Measurements from ENCODE around the gene GLDN. TPM values are rescaled to one million over a fixed set of nuclear protein-coding genes. Genes with fewer than 3 reads are reported as not detected.

Gene GLDN
- total and polyA plus RNA-seq, 2 of the 8 experiments (the other 6 are each of a cell fraction or from before 2014, with no cell fraction given): 0.24 to 0.50 TPM

DNA sequence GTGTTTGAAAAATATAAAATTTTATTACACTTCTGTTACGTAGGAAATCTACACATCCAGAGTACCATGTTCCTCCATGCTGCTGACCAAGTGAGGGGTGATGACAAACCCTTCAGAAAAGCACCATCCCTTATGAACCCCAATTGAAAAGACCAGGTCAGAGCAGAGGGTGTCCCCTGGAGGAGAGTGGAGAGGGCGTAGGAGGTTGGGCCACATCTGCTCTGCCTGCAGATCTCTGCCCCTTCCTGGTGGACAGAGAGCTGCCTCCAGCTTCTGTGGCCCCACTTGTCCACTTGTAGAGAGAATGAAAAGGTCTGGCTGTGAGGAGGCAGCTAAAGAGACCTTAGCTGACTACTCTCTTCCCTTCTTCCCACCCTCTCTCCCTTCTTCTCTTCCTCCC lies 55.5 kb downstream of the GLDN start:
- H3K79me1 ChIP-seq (ENCODE audit: low read depth, low read length): no peaks in the 10 kb centered on the region
- no peak overlapping the region for H3K9ac ChIP-seq (replicated peaks in 1 of 4; ENCODE audit: extremely low read depth in 1 of 4, low read depth in 3 of 4, low read length in 3 of 4)
- H2BK20ac ChIP-seq (ENCODE audit: low read length): no peak overlapping the region
- H3K79me2 ChIP-seq (ENCODE audit: control insufficient read depth in 1 of 2, insufficient read depth in 2 of 2, low read length in 2 of 2): no peaks in the 10 kb centered on the region
- no peak overlapping the region for H3K27ac ChIP-seq (ENCODE audit: low read depth, low read length)
- no peak overlapping the region for H4K91ac ChIP-seq (replicated peaks; ENCODE audit: insufficient read length, low read length)
- 0 out of 4 replicates have a peak, but pooled peaks cover 0 to 3% of the 10 kb centered on the region in 2 experiments for H3K9me3 ChIP-seq (ENCODE audit: insufficient read depth in 2 of 2, low read depth in 1 of 2, low read length in 1 of 2)
- 92% methylated on average over 2 of the region's 2 CpGs; no CpG with 5 or more reads in 1 of the 2 experiments for WGBS, 2 experiments (ENCODE audit: extremely low coverage in 1 of 2, insufficient coverage in 1 of 2, insufficient read length in 1 of 2, insufficient replicate concordance in 2 of 2, low coverage in 1 of 2, low lambda C conversion rate in 2 of 2, missing lambda C conversion rate in 1 of 2)
- no peak overlapping the region for H2BK5ac ChIP-seq (ENCODE audit: low read depth, low read length)
- H2AK5ac ChIP-seq (ENCODE audit: low read depth, low read length): no peak overlapping the region
- H4K8ac ChIP-seq (ENCODE audit: extremely low read depth, insufficient read depth, low read length): no peak overlapping the region
- H3K36me3 ChIP-seq (ENCODE audit: control insufficient read depth in 2 of 4, insufficient read depth in 4 of 4, low read length in 3 of 4): no peaks in the 10 kb centered on the region
- H3K4ac ChIP-seq (replicated peaks; ENCODE audit: insufficient read length, low read depth, low read length): no peak overlapping the region
- H2BK12ac ChIP-seq (ENCODE audit: low read depth, low read length): no peak overlapping the region
- H3K4me1 ChIP-seq (replicated peaks in 1 of 4; ENCODE audit: control insufficient read depth in 3 of 4, insufficient read depth in 4 of 4, low read length in 3 of 4): peaks cover 0 to 7% (median 3%) of the 10 kb centered on the region in 4 experiments; a peak in 5 of 7 replicates
- H3K4me3 ChIP-seq (ENCODE audit: extremely low read depth in 1 of 4, insufficient read depth in 2 of 4, low read depth in 3 of 4, low read length in 4 of 4): no peak overlapping the region
- FAIRE-seq: no peak
- H3K23me2 ChIP-seq (ENCODE audit: low read depth, low read length): no peaks in the 10 kb centered on the region; the same call in 1 of the 2 replicates
- no peak overlapping the region for H2BK15ac ChIP-seq (ENCODE audit: low read length)
- no peak overlapping the region for H2AFZ ChIP-seq (ENCODE audit: low read length)
- H3K27me3 ChIP-seq (replicated peaks in 1 of 4; ENCODE audit: control insufficient read depth in 3 of 4, extremely low read depth in 1 of 4, insufficient read depth in 3 of 4, low read length in 3 of 4): no peaks in the 10 kb centered on the region
- ChIA-PET CTCF (ENCODE audit: partially characterized antibody) (interaction anchor here (0.8 to 1.6 kb wide), 4 partner anchors 69 to 197 kb away, joined by 3 to 4 read pairs (median 4); no protein-coding TSS in a partner anchor), POLR2A (ENCODE audit: partially characterized antibody) (no interaction called here)
- no peak overlapping the region for H3K4me2 ChIP-seq (ENCODE audit: insufficient read depth in 1 of 2, low read depth in 2 of 2, low read length in 2 of 2)
- no peak overlapping the region for H2BK120ac ChIP-seq (replicated peaks; ENCODE audit: low read depth, low read length)
- H4K5ac ChIP-seq (ENCODE audit: insufficient read length, low read depth, low read length): no peak overlapping the region
- no peak overlapping the region for H3K56ac ChIP-seq (replicated peaks; ENCODE audit: insufficient read length, low read depth, low read length)
- no peak overlapping the region for H3K18ac ChIP-seq (ENCODE audit: extremely low read depth, low read length)
- H3K14ac ChIP-seq (ENCODE audit: insufficient read length): no peak overlapping the region
- H3K23ac ChIP-seq (ENCODE audit: insufficient read length): no peak overlapping the region
- DNase-seq (ENCODE audit: low read depth in 1 of 2, low spot score in 2 of 2): peak in 1 of 2 experiments; percentile 24
- H4K20me1 ChIP-seq (replicated peaks in 1 of 2; ENCODE audit: control insufficient read depth in 1 of 2, insufficient read depth in 2 of 2, low read length in 2 of 2): no peaks in the 10 kb centered on the region
- no peak for TF ChIP-seq SRF (IDR thresholded peaks at IDR 0.05; ENCODE audit: low read depth, low read length)
- no peak for TF ChIP-seq CBX5 (IDR thresholded peaks at IDR 0.05; ENCODE audit: low read depth, low read length)
- no peak for TF ChIP-seq TBP (IDR thresholded peaks at IDR 0.05; ENCODE audit: low read depth, low read length)
- TF ChIP-seq NRF1 (IDR thresholded peaks at IDR 0.05; ENCODE audit: low read depth, low read length): no peak
- no peak for TF ChIP-seq TCF12 (IDR thresholded peaks at IDR 0.05; ENCODE audit: low read depth, low read length)
- TF ChIP-seq, protein P1, sequence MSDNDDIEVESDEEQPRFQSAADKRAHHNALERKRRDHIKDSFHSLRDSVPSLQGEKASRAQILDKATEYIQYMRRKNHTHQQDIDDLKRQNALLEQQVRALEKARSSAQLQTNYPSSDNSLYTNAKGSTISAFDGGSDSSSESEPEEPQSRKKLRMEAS (IDR thresholded peaks at IDR 0.05): no peak
- no peak for TF ChIP-seq KDM1A (IDR thresholded peaks at IDR 0.05; ENCODE audit: borderline replicate concordance, low read length)
- no peak for TF ChIP-seq SUZ12 (IDR thresholded peaks at IDR 0.05; ENCODE audit: low read length)
- no peak for TF ChIP-seq GTF2F1 (IDR thresholded peaks at IDR 0.05; ENCODE audit: borderline replicate concordance, low read depth, low read length)
- no peak for TF ChIP-seq SP2 (IDR thresholded peaks at IDR 0.05; ENCODE audit: low read length)
- TF ChIP-seq TAF1 (IDR thresholded peaks at IDR 0.05; ENCODE audit: low read depth, low read length): no peak
- TF ChIP-seq RFX5 (IDR thresholded peaks at IDR 0.05; ENCODE audit: borderline replicate concordance, low read depth, low read length): no peak
- no peak for TF ChIP-seq HDAC2 (IDR thresholded peaks at IDR 0.05; ENCODE audit: borderline replicate concordance in 1 of 2, low read depth in 2 of 2, low read length in 2 of 2)
